B cell (primary cell): Measurements from ENCODE around the gene WDR73. TPM values are rescaled to one million over a fixed set of nuclear protein-coding genes. Genes with fewer than 3 reads are reported as not detected.

Experiments used
- ATAC-seq: fragments of 200-7000 bp; cut with Tn5 transposase; one replicate; pipeline ENCODE4 v1.10.0; 2021; ENCODE audit warnings: low read depth, mild to moderate bottlenecking, moderate number of reproducible peaks, moderate library complexity
- CTCF ChIA-PET: fragments of 350-600 bp; sonication (Branson Sonifier 250); formaldehyde crosslinking; loops from one replicate; lab custom pipeline; 2021; ENCODE audit warnings: antibody characterized with exemption, inconsistent platforms; lab: Charles Lee
- POLR2A ChIA-PET: fragments of 350-600 bp; sonication (Branson Sonifier 250); formaldehyde crosslinking; loops from one replicate; lab custom pipeline; 2021; ENCODE audit warnings: antibody characterized with exemption; lab: Charles Lee
- DNase-seq: peaks from one replicate; pipeline ENCODE4 v3.0.0; 2013
- H2AFZ ChIP-seq: 2 replicates; pipeline ENCODE4 v1.6.1; 2012; ENCODE audit warnings: mild to moderate bottlenecking, low read depth, low read length; ENCODE audit not compliant: insufficient read depth, poor library complexity, severe bottlenecking
- H3K27ac ChIP-seq, 2 donors: 1 replicate in 1 of 2; 2 replicates in 1 of 2; pipeline ENCODE4 v1.5.1; 2012 to 2013; ENCODE audit warnings: low read length in 2 of 2, mild to moderate bottlenecking in 2 of 2, moderate library complexity in 1 of 2
- H3K27me3 ChIP-seq, 4 experiments: fragments of 200-600 bp in 1 of 4; sonication (generic) in 1 of 4; replicated peaks in 1 of 4; 1 replicate in 2 of 4; 2 replicates in 2 of 4; pipeline versions ENCODE4 v1.6.1 to v1.7.0; 2013 to 2016; ENCODE audit warnings: low read length in 3 of 4, mild to moderate bottlenecking in 2 of 4, mixed read lengths in 1 of 4, moderate library complexity in 1 of 4; ENCODE audit not compliant: insufficient read depth in 4 of 4, control insufficient read depth in 3 of 4; ENCODE audit errors: control extremely low read depth in 1 of 4
- H3K36me3 ChIP-seq, 2 experiments: replicated peaks in 1 of 2; 1 replicate in 1 of 2; 2 replicates in 1 of 2; pipeline versions ENCODE4 v1.6.1 to v1.7.1; 2013; ENCODE audit warnings: low read length in 1 of 2; ENCODE audit not compliant: insufficient read depth in 2 of 2, control insufficient read depth in 1 of 2; ENCODE audit errors: control extremely low read depth in 1 of 2, extremely low read depth in 1 of 2
- H3K4me1 ChIP-seq, 2 donors: fragments of 200-600 bp in 1 of 2; sonication (generic) in 1 of 2; 1 replicate in 1 of 2; 2 replicates in 1 of 2; pipeline versions ENCODE4 v1.5.1 to v1.6.1; 2013 to 2017; ENCODE audit warnings: low read length in 2 of 2; ENCODE audit not compliant: control insufficient read depth in 2 of 2, insufficient read depth in 2 of 2
- H3K4me2 ChIP-seq: replicated peaks from 2 replicates; pipeline ENCODE3; 2012; ENCODE audit warnings: mild to moderate bottlenecking, low read depth, low read length; ENCODE audit not compliant: poor library complexity, severe bottlenecking
- H3K4me3 ChIP-seq, 5 experiments: fragments of 200-600 bp in 1 of 5; sonication (generic) in 1 of 5; 1 replicate in 3 of 5; 2 replicates in 2 of 5; pipeline versions ENCODE4 v1.5.1 to v1.7.0; 2011 to 2016; ENCODE audit warnings: low read length in 4 of 5, mild to moderate bottlenecking in 4 of 5, low read depth in 2 of 5, control low read depth in 1 of 5, moderate library complexity in 1 of 5; ENCODE audit not compliant: insufficient read depth in 1 of 5; ENCODE audit errors: control extremely low read depth in 1 of 5, extremely low read depth in 1 of 5
- H3K79me2 ChIP-seq: fragments of 200-600 bp; sonication (generic); one replicate; pipeline ENCODE4 v1.6.0; 2016; ENCODE audit warnings: low read length; ENCODE audit not compliant: control insufficient read depth, insufficient read depth
- H3K9ac ChIP-seq: fragments of 200-600 bp; sonication (generic); 2 replicates; pipeline ENCODE4 v1.6.1; 2017; ENCODE audit warnings: mild to moderate bottlenecking, low read length, moderate library complexity
- H3K9me3 ChIP-seq, 3 donors: one replicate each; pipeline versions ENCODE4 v1.6.1 to v1.7.1; 2013; ENCODE audit warnings: low read length in 2 of 3; ENCODE audit not compliant: control insufficient read depth in 2 of 3, insufficient read depth in 1 of 3; ENCODE audit errors: control extremely low read depth in 1 of 3
- H4K20me1 ChIP-seq: 2 replicates; pipeline ENCODE4 v1.6.0; 2012; ENCODE audit warnings: mild to moderate bottlenecking, low read length; ENCODE audit not compliant: insufficient read depth, control insufficient read depth, poor library complexity, severe bottlenecking
- H3K27ac Mint-ChIP-seq: one replicate; pipeline ENCODE4 v1.8.0; 2021; ENCODE audit warnings: mixed read lengths
- H3K27me3 Mint-ChIP-seq: one replicate; pipeline ENCODE4 v1.8.0; 2021; ENCODE audit warnings: mixed read lengths
- H3K4me1 Mint-ChIP-seq: one replicate; pipeline ENCODE4 v1.8.0; 2021; ENCODE audit warnings: mixed read lengths
- H3K4me3 Mint-ChIP-seq: one replicate; pipeline ENCODE4 v1.8.0; 2021; ENCODE audit warnings: mixed read lengths
- H3K9me3 Mint-ChIP-seq: one replicate; pipeline ENCODE4 v1.8.0; 2022; ENCODE audit warnings: mixed read lengths; ENCODE audit not compliant: insufficient read depth
- EZH2 ChIP-seq: IDR thresholded peaks from 2 replicates; pipeline ENCODE4 v1.6.1; 2012; ENCODE audit warnings: borderline replicate concordance, low read depth, mild to moderate bottlenecking, moderate library complexity, low read length; ENCODE audit not compliant: insufficient read depth, poor library complexity, severe bottlenecking
- WGBS: methylation state at CpG from one replicate; pipeline ENCODE4 v1.1.5; 2013; ENCODE audit warnings: missing lambda C conversion rate; ENCODE audit not compliant: insufficient coverage; 5-methylcytosine and 5-hydroxymethylcytosine counted together
- intact Hi-C: fragments of 100-400 bp; cut with micrococcal nuclease; formaldehyde crosslinking; loops from one replicate; pipeline ENCODE4 v1.10.0; 2022
- polyA plus RNA-seq: library from polyadenylated mRNA; depleted of rRNA; stranded (reverse); fragments of >200 nt; gene quantifications from 2 replicates; pipeline ENCODE4 v1.2.3, GENCODE V29; 2012
- total RNA-seq, 2 donors: library from RNA; stranded (reverse); fragments of 120-200 nt in 1 of 2; gene quantifications; 1 replicate in 1 of 2; 2 replicates in 1 of 2; pipeline versions ENCODE4 v1.2.3 to v1.2.4, GENCODE V29; 2013 to 2022
- TF ChIP-seq, protein P1 (sequence below): fragments of 200-600 bp; IDR thresholded peaks from one replicate; pipeline ENCODE4 v1.8.0; 2022; ENCODE audit warnings: antibody characterized with exemption, mild to moderate bottlenecking

The WDR73 gene
- total and polyA plus RNA-seq, 2 donors (not counting 1 experiment from before 2014, with no cell fraction given), result 21.0 to 43.4 TPM

DNA sequence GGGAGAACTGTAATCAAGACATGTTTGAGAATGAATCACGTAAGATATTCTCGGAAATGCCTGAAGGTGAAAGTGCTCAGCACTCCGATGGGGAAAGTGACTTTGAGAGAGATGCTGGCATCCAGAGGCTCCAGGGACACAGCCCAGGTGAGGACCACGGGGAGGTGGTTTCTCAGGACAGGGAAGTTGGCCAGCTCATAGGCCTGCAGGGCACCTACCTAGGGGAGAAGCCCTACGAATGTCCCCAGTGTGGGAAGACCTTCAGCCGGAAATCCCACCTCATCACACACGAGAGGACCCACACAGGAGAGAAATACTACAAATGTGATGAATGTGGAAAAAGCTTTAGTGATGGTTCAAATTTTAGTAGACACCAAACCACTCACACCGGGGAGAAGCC is 33.5 kb downstream of the WDR73 start:
- Mint-ChIP-seq H3K27me3 (no peaks in the 10 kb centered on the region), H3K4me3 (no peak overlapping the region), H3K9me3 (peaks cover 9% of the 10 kb centered on the region), H3K27ac (no peak overlapping the region), H3K4me1 (peaks cover 4% of the 10 kb centered on the region)
- H3K79me2 ChIP-seq, result peaks cover 11% of the 10 kb centered on the region
- ATAC-seq (no peak), DNase-seq (no peak)
- no peak overlapping the region for H3K9ac ChIP-seq
- POLR2A ChIA-PET, result no interaction called here
- peaks cover 1 to 25% (median 20%) of the 10 kb centered on the region in 3 donors for H3K9me3 ChIP-seq
- H3K4me2 ChIP-seq, result no peak overlapping the region
- intact Hi-C loops, result no loop called here
- no peak overlapping the region for H3K4me3 ChIP-seq
- H3K36me3 ChIP-seq, result peaks cover 0 to 26% of the 10 kb centered on the region in 2 experiments
- H2AFZ ChIP-seq, result no peak overlapping the region
- no peak for TF ChIP-seq EZH2
- TF ChIP-seq, protein P1, sequence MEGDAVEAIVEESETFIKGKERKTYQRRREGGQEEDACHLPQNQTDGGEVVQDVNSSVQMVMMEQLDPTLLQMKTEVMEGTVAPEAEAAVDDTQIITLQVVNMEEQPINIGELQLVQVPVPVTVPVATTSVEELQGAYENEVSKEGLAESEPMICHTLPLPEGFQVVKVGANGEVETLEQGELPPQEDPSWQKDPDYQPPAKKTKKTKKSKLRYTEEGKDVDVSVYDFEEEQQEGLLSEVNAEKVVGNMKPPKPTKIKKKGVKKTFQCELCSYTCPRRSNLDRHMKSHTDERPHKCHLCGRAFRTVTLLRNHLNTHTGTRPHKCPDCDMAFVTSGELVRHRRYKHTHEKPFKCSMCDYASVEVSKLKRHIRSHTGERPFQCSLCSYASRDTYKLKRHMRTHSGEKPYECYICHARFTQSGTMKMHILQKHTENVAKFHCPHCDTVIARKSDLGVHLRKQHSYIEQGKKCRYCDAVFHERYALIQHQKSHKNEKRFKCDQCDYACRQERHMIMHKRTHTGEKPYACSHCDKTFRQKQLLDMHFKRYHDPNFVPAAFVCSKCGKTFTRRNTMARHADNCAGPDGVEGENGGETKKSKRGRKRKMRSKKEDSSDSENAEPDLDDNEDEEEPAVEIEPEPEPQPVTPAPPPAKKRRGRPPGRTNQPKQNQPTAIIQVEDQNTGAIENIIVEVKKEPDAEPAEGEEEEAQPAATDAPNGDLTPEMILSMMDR, result no peak
- no peaks in the 10 kb centered on the region for H3K27me3 ChIP-seq
- 98% methylated on average over 5 of the region's 8 CpGs for WGBS
- no peaks in the 10 kb centered on the region for H4K20me1 ChIP-seq
- CTCF ChIA-PET, result interaction anchor here (0.7 to 1.3 kb wide), 4 partner anchors 8 to 360 kb away, joined by 3 read pairs; no protein-coding TSS in a partner anchor
- H3K27ac ChIP-seq, result no peak overlapping the region
- no peaks in the 10 kb centered on the region for H3K4me1 ChIP-seq

DNA sequence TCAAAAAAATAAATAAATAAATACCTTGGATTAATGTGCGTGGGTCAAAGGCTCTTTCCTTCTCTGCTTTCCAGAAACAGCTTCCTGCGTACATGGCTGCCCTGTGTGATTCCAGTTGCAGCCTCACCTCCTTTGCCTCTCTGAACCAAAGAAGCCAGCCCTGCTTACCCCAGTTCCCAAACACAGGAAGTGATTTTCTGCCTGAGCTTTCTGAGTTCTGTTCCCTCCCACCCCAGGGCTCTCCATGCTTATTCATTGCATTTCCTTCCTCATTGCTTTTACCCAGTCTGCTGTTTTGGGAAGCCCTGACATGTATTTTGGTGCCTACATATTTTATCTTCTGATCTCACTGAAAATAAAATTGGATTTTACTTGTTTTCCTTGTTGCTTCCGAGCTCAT is 37.8 kb downstream of the WDR73 start:
- TF ChIP-seq EZH2, result no peak
- TF ChIP-seq, protein P1, result no peak
- Histone ChIP-seq H2AFZ (no peak overlapping the region), H3K79me2 (peaks cover 26% of the 10 kb centered on the region), H3K4me2 (no peak overlapping the region), H3K27ac (no peak overlapping the region), H3K27me3 (no peaks in the 10 kb centered on the region), H3K4me3 (no peak overlapping the region), H3K4me1 (no peaks in the 10 kb centered on the region), H3K9ac (no peak overlapping the region), H3K36me3 (peaks cover 0 to 11% of the 10 kb centered on the region in 2 experiments), H3K9me3 (peaks cover 0 to 10% (median 9%) of the 10 kb centered on the region in 3 donors), H4K20me1 (no peaks in the 10 kb centered on the region)
- ChIA-PET CTCF (no interaction called here), POLR2A (no interaction called here)
- no peak for ATAC-seq
- 76% methylated on average over 2 of the region's 3 CpGs for WGBS
- Mint-ChIP-seq H3K4me1 (peaks cover 4% of the 10 kb centered on the region), H3K27me3 (no peaks in the 10 kb centered on the region), H3K4me3 (no peak overlapping the region), H3K27ac (peak overlapping the region; percentile 1), H3K9me3 (peaks cover 5% of the 10 kb centered on the region)
- intact Hi-C loops, result no loop called here
- no peak for DNase-seq
